A673 (cell line): ENCODE results near the gene CYP3A7. TPM values are rescaled to one million over a fixed set of nuclear protein-coding genes. Genes with fewer than 3 reads are reported as not detected.
"Not testable (repeated sequence)": the region's sequence is repeated elsewhere in the genome, so short reads cannot be mapped to it uniquely, and the experiment has no call there.

Source experiments
- BruUV-seq: library from RNA; stranded (reverse); fragments of 400-500 nt; replicated peaks from 2 replicates; lab custom pipeline; 2021; lab: Mats Ljungman, UMichigan
- CTCF ChIA-PET: fragments of 300-600 bp; sonication (Branson Sonifier 250); formaldehyde crosslinking; loops from one replicate; lab custom pipeline; 2022; ENCODE audit warnings: antibody characterized with exemption; lab: Charles Lee
- POLR2A ChIA-PET: fragments of 300-600 bp; sonication (Branson Sonifier 250); formaldehyde crosslinking; loops from one replicate; lab custom pipeline; 2022; ENCODE audit warnings: antibody characterized with exemption; ENCODE audit not compliant: low non-redundant PET; lab: Charles Lee
- DNase-seq: peaks from one replicate; pipeline ENCODE4 v3.0.0-alpha.2; 2015; ENCODE audit warnings: low spot score
- H3K27ac ChIP-seq: fragments of 200-600 bp; sonication (generic); 2 replicates; pipeline ENCODE4 v1.5.1; 2016; ENCODE audit warnings: mixed run types, low read depth, mild to moderate bottlenecking, mixed read lengths, antibody characterized with exemption, low read length; ENCODE audit not compliant: poor library complexity, severe bottlenecking
- H3K27me3 ChIP-seq: fragments of 200-600 bp; sonication (generic); replicated peaks from 2 replicates; pipeline ENCODE4 v1.6.1; 2017; ENCODE audit warnings: mixed run types, low read depth, mild to moderate bottlenecking, mixed read lengths, antibody characterized with exemption, low read length; ENCODE audit not compliant: insufficient read depth, poor library complexity
- H3K36me3 ChIP-seq: fragments of 200-600 bp; sonication (generic); 2 replicates; pipeline ENCODE4 v1.6.1; 2016; ENCODE audit warnings: mixed run types, mild to moderate bottlenecking, mixed read lengths, antibody characterized with exemption, low read length; ENCODE audit not compliant: insufficient read depth, poor library complexity, severe bottlenecking
- H3K4me1 ChIP-seq: fragments of 200-600 bp; sonication (generic); 2 replicates; pipeline ENCODE4 v1.6.1; 2017; ENCODE audit warnings: mixed run types, mild to moderate bottlenecking, mixed read lengths, antibody characterized with exemption, low read length; ENCODE audit not compliant: insufficient read depth, poor library complexity, severe bottlenecking
- H3K4me3 ChIP-seq: fragments of 200-600 bp; sonication (generic); 2 replicates; pipeline ENCODE4 v1.5.1; 2016; ENCODE audit warnings: low read depth, mixed run types, mild to moderate bottlenecking, mixed read lengths, low read length; ENCODE audit not compliant: poor library complexity, severe bottlenecking
- H3K9me3 ChIP-seq: fragments of 200-600 bp; sonication (generic); 2 replicates; pipeline ENCODE4 v1.6.1; 2016; ENCODE audit warnings: mixed run types, low read depth, mild to moderate bottlenecking, mixed read lengths, antibody characterized with exemption, low read length; ENCODE audit not compliant: poor library complexity, severe bottlenecking
- CTCF ChIP-seq: fragments of 300-800, 200-600 bp; sonication (generic); conservative IDR thresholded peaks from 2 replicates; pipeline ENCODE4 v1.5.1; 2017; ENCODE audit warnings: low read depth, mild to moderate bottlenecking, antibody characterized with exemption, low read length, moderate library complexity, mixed read lengths
- EZH2 ChIP-seq: fragments of 200-600 bp; sonication (generic); IDR thresholded peaks from 2 replicates; pipeline ENCODE4 v1.6.1; 2017; ENCODE audit warnings: borderline replicate concordance, low read depth, mild to moderate bottlenecking, mixed read lengths, antibody characterized with exemption, low read length; ENCODE audit not compliant: poor library complexity, severe bottlenecking
- intact Hi-C: fragments of 100-400 bp; cut with micrococcal nuclease; formaldehyde crosslinking; loops from one replicate; pipeline ENCODE4 v1.10.0; 2022; ENCODE audit not compliant: unreplicated experiment
- total RNA-seq: library from RNA; stranded (reverse); gene quantifications from 2 replicates; pipeline ENCODE4 v1.2.3, GENCODE V29; 2021

Gene CYP3A7
- total RNA-seq, 1 experiment from 2014 or later: not detected

- POLR2A ChIA-PET: no interaction called here
These were observed 45.6 kb upstream of the CYP3A7 start for GRCh38 chr7:99780588-99780987.

DNA sequence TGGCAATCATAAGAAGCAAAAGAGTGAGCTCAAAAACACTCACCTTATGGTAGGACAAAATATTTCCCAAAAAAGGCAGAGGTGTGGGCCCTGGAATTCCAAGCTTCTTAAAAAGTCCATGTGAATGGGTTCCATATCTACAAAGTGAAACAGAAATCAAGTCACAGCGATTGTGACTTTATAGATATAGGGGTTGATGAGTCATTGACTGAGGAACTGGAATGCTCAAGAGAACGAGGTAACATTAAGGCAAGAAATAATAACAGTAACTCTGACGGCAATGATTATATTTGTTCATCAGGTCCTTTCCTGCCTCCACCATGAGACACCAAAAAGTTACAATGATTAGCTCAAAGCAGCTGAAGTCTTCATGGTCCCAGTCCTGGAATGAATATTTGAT lies 45.0 kb upstream of the CYP3A7 start:
- Histone ChIP-seq H3K4me3 (no peak overlapping the region), H3K9me3 (no peaks in the 10 kb centered on the region), H3K36me3 (no peaks in the 10 kb centered on the region), H3K4me1 (no peaks in the 10 kb centered on the region), H3K27me3 (peaks cover 35% of the 10 kb centered on the region), H3K27ac (no peak overlapping the region)
- POLR2A ChIA-PET: no interaction called here
- CTCF ChIA-PET: no interaction called here
- intact Hi-C loops: no loop called here
- no peak for TF ChIP-seq EZH2
- TF ChIP-seq CTCF: no peak
- DNase-seq: no peak
- no TSS peak for BruUV-seq

More at GRCh38 chr7:99780588-99780987, 45.6 kb upstream of the CYP3A7 start:
- H3K27ac ChIP-seq: no peak overlapping the region
- no peak overlapping the region for H3K4me3 ChIP-seq
- no peaks in the 10 kb centered on the region for H3K4me1 ChIP-seq
- CTCF ChIA-PET: no interaction called here
- TF ChIP-seq CTCF (no peak), EZH2 (no peak)
- BruUV-seq: no TSS peak
- no peaks in the 10 kb centered on the region for H3K36me3 ChIP-seq
- intact Hi-C loops: no loop called here
- peaks cover 35% of the 10 kb centered on the region for H3K27me3 ChIP-seq
- no peak for DNase-seq
- H3K9me3 ChIP-seq: no peaks in the 10 kb centered on the region

- POLR2A ChIA-PET: no interaction called here
- BruUV-seq: no TSS peak
- Histone ChIP-seq H3K4me3 (no peak overlapping the region), H3K27me3 (peaks cover 35% of the 10 kb centered on the region), H3K4me1 (no peaks in the 10 kb centered on the region), H3K9me3 (no peaks in the 10 kb centered on the region), H3K36me3 (no peaks in the 10 kb centered on the region), H3K27ac (no peak overlapping the region)
- DNase-seq: no peak
- intact Hi-C loops: no loop called here
- CTCF ChIA-PET: no interaction called here
- TF ChIP-seq CTCF (no peak), EZH2 (no peak)
These were observed 43.9 kb upstream of the CYP3A7 start for GRCh38 chr7:99778880-99779279.

DNA sequence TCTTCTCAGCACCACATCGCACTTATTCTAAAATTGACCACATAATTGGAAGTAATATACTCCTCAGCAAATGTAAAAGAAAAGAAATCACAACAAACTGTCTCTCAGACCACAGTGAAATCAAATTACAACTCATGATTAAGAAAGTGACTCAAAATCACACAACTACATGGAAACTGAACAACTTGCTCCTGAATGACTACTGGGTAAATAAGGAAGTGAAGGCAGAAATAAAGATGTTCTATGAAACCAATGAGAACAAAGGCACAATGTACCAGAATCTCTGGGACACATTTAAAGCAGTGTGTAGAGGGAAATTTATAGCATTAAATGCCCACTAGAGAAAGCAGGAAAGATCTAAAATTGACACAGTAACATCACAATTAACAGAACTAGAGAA lies 38.4 kb upstream of the CYP3A7 start:
- H3K9me3 ChIP-seq, H3K4me3 ChIP-seq, DNase-seq, CTCF ChIA-PET, H3K27ac ChIP-seq, BruUV-seq, POLR2A ChIA-PET, H3K4me1 ChIP-seq, intact Hi-C loops, H3K36me3 ChIP-seq: not testable (repeated sequence)
- peaks cover 36% of the 10 kb centered on the region for H3K27me3 ChIP-seq
